ENCODE results near the gene SASH1.

The SASH1 gene

DNA sequence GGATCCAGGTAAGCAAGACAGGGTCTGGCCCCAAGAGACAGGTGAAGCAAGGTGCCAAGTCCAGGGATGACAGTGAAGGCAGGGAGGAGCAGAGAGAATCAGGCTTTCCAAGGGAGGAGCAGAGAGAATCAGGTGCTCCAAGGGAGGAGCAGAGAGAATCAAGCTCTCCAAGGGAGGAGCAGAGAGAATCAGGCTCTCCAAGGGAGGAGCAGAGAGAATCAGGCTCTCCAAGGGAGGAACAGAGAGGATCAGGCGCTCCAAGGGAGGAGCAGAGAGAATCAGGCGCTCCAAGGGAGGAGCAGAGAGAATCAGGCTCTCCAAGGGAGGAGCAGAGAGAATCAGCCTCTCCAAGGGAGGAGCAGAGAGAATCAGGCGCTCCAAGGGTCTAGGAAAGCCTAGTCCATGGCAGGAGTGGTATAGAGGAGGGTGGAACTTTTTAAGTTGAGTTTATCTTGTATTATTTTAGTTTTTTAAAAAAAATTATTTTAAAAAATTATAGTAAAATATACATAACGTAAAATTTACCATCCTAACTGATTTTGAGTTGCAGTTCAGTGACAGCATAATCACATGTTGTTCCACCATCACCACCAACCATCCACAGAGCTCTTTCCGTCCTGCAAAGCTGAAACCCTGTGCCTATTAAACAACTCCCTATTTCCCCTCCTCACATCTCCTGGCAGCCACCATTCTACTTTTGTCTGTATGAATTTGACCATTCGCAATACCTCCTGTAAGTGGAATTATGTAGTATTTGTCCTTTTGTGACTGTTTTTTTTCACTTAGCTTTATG is 64.1 kb downstream of the SASH1 start:
- TF ChIP-seq, protein P1, sequence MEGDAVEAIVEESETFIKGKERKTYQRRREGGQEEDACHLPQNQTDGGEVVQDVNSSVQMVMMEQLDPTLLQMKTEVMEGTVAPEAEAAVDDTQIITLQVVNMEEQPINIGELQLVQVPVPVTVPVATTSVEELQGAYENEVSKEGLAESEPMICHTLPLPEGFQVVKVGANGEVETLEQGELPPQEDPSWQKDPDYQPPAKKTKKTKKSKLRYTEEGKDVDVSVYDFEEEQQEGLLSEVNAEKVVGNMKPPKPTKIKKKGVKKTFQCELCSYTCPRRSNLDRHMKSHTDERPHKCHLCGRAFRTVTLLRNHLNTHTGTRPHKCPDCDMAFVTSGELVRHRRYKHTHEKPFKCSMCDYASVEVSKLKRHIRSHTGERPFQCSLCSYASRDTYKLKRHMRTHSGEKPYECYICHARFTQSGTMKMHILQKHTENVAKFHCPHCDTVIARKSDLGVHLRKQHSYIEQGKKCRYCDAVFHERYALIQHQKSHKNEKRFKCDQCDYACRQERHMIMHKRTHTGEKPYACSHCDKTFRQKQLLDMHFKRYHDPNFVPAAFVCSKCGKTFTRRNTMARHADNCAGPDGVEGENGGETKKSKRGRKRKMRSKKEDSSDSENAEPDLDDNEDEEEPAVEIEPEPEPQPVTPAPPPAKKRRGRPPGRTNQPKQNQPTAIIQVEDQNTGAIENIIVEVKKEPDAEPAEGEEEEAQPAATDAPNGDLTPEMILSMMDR (conservative IDR thresholded peaks at IDR 0.05; ENCODE audit: control insufficient read depth, insufficient read depth, low read depth, low read length): no peak
- DNase-seq (ENCODE audit: low read depth): no peak
- H3K4me3 ChIP-seq (ENCODE audit: control insufficient read depth, low read depth, low read length): no peak overlapping the region

DNA sequence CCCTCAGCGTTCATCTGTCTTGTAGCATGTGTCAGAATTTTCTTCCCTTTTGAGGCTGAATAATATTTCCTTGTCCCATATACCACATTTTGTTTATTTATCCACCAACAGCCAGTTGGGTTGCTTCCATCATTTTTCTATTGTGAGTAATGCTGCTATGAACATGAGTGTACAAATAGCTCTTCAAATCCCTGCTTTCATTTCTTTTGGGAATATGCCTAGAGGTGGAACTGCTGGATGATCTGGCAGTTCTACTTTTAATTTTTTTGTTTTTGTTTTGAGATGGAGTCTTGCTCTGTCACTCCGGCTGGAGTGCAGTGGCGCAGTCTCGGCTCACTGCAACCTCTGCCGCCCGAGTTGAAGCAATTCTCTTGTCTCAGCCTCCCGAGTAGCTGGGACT is 64.7 kb downstream of the SASH1 start:
- peak; percentile 99 for DNase-seq (ENCODE audit: low read depth)
- TF ChIP-seq, protein P1 (conservative IDR thresholded peaks at IDR 0.05; ENCODE audit: control insufficient read depth, insufficient read depth, low read depth, low read length): no peak
- H3K4me3 ChIP-seq (ENCODE audit: control insufficient read depth, low read depth, low read length): no peak overlapping the region

DNA sequence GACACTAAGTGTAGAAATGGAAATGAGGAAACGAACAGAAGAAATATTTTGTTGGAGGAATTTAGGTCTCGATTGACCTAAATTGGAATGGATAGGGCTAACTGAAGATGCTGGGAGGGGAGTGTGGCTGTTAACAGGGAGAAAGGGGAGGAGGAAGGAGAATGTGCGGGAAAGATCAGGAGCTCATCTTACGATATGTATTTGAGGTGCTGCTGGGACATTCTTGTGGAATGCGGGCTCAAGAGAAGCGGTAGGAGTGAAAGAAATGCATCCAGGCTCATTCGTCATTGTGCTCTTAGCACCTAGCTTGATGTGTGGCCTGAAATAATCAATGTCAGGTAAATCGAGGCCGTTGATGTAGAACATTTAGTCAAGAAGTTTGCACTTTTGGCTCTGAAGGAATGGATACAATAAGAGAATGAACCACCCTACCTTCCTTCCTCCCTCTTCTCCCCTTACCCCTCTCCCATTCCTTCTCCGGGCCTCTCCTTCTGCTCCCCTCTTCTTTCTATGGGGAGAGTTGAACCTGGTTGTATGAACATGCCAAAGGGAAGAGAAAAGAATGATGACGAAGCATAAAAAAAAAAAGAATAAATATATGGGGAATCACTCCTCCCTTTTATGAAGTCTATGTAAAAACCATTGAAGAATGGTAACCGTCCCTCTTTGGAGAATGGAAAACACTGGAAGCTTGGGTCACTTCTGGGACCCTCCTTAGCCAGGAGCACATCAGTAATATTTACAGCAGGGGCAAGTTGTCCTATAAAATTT is 70.9 kb downstream of the SASH1 start:
- no peak overlapping the region for H3K4me3 ChIP-seq (ENCODE audit: control insufficient read depth, low read depth, low read length)
- DNase-seq (ENCODE audit: low read depth): no peak
- TF ChIP-seq, protein P1 (conservative IDR thresholded peaks at IDR 0.05; ENCODE audit: control insufficient read depth, insufficient read depth, low read depth, low read length): no peak

DNA sequence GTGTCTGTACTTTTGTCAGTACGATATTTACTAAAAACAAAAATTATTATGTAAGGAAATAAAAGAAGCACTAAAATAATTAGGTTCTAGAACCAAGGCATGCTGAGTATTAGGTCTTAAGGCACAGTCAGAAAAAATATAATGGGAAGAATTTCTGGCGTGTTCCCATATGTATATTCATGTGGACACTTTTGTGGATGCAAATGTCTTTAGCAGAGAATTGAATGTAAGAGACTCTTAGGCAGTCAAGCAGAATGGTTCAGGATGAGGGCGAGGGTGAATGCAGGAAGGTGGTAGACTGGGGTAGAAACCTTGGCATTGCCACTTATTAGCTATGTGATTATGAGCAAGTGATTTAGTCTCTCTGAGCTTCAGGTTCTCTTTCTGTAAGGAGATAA is 71.5 kb downstream of the SASH1 start:
- TF ChIP-seq, protein P1 (conservative IDR thresholded peaks at IDR 0.05; ENCODE audit: control insufficient read depth, insufficient read depth, low read depth, low read length): no peak
- H3K4me3 ChIP-seq (ENCODE audit: control insufficient read depth, low read depth, low read length): no peak overlapping the region
- DNase-seq (ENCODE audit: low read depth): no peak

DNA sequence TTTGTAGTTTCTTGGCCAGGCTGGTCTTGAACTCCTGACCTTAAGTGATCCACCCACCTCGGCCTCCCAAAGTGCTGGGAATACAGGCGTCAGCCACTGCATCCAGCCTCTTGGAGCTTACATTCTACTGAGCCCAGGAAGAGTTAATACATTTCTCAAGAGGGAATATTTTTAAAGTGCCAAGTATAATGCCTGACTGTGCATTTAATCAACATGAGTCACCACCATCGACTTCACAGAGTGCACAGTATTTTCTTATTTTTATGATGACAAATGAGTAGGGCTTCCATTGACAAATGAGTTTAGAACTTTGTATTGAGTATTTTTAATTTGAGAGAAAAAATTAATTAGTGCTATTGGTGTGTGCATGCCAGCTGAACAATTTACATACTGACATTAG is 72.2 kb downstream of the SASH1 start:
- TF ChIP-seq, protein P1 (conservative IDR thresholded peaks at IDR 0.05; ENCODE audit: control insufficient read depth, insufficient read depth, low read depth, low read length): no peak
- no peak overlapping the region for H3K4me3 ChIP-seq (ENCODE audit: control insufficient read depth, low read depth, low read length)
- DNase-seq (ENCODE audit: low read depth): peak; percentile 86

DNA sequence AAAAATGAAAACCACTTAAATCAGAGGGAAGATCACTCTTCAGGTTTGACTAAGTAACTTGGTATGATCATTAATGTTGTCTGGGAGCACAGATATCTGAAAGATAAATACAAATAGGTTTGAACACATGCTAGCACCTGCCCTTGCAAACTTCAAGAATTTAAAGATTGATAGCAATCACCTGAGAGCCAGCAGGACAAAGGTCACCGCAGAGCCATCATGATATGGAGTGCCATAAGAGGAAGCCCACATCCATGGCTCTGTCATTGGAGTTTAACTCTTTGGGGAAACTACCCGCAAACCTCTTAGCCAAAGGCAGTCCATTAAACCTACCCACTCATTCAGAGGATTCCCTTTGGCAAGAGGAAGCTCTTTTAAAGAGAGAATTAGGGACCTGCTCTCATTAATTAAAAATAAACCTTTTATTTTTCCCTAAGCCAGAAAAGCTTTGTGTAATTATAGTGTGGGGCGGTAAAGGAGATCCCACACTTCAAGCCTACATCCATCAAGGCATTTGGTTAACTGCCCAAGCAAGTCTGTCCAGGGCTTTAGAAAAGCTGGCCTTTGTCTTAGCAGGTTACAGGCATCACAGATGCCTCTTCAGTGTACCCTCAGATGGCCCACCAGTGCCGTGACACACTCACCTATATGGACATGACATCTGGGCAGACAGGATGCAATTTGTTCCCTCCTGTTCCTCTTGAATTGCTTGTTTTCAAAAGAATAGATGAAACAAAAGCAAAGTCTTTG is 73.0 kb downstream of the SASH1 start:
- TF ChIP-seq, protein P1 (conservative IDR thresholded peaks at IDR 0.05; ENCODE audit: control insufficient read depth, insufficient read depth, low read depth, low read length): no peak
- DNase-seq (ENCODE audit: low read depth): no peak
- no peak overlapping the region for H3K4me3 ChIP-seq (ENCODE audit: control insufficient read depth, low read depth, low read length)

Data from fibroblast of mammary gland (primary cell).